ENCODE measurements around the gene ATOX1. TPM values are rescaled to one million over a fixed set of nuclear protein-coding genes. Genes with fewer than 3 reads are reported as not detected.

The ATOX1 gene
- total and polyA plus RNA-seq, 2 of the 13 experiments (the other 11 are each of a cell fraction or from before 2014, with no cell fraction given) = 62.4 to 124 TPM

DNA sequence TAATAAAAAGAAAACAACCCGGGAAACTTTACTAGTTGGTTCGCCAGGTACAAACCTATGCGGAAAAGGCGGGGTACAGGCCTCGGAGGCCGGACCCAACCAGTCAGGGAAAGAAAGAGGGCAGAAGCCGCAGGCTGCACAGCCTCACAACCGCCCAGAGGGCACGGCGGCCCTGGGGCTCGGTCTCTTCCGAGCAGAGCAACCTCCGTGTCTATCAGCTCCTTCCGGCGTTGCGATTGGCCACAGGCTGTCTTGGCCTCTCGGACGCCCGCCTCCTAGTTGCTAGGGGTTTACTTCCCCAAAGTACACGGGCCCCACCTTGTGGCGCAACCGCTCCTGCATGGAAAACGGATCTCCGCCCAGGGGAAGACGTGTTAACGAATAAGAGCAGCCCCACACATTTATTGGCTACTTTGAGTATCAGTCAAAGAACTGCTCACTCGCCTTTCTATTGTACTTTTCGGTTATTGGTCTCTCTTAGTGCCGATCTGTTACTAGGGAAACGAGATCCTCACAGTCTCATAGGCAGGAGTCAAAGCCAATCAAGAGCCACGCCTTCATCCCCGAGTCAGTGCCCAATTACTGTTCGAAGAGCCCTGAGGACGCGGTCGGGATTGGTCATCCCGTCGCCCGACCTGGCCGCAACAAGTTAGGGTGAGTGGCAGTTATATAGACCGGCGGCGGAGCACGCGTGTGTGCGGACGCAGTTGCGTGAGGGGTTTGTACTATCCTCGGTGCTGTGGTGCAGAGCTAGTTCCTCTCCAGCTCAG is 13.0 kb upstream of the ATOX1 start, which contains the start of gene G3BP1 (continued):
- TF ChIP-seq, protein P1, sequence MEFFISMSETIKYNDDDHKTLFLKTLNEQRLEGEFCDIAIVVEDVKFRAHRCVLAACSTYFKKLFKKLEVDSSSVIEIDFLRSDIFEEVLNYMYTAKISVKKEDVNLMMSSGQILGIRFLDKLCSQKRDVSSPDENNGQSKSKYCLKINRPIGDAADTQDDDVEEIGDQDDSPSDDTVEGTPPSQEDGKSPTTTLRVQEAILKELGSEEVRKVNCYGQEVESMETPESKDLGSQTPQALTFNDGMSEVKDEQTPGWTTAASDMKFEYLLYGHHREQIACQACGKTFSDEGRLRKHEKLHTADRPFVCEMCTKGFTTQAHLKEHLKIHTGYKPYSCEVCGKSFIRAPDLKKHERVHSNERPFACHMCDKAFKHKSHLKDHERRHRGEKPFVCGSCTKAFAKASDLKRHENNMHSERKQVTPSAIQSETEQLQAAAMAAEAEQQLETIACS (CRISPR knock-in tag; IDR thresholded peaks at IDR 0.05) = peak; percentile 87
- TF ChIP-seq ZFP90 (CRISPR knock-in tag; IDR thresholded peaks at IDR 0.05; ENCODE audit: borderline replicate concordance) = peak; percentile 69; the same call in 1 of the 2 replicates
- TF ChIP-seq SP4 (CRISPR knock-in tag; IDR thresholded peaks at IDR 0.05) = peak; percentile 96
- peak; percentile 83 for TF ChIP-seq NFKB2 (CRISPR knock-in tag; IDR thresholded peaks at IDR 0.05; ENCODE audit: borderline replicate concordance)
- peak; percentile 63 for TF ChIP-seq HDAC1 (CRISPR knock-in tag; IDR thresholded peaks at IDR 0.05)
- TF ChIP-seq, protein P2, sequence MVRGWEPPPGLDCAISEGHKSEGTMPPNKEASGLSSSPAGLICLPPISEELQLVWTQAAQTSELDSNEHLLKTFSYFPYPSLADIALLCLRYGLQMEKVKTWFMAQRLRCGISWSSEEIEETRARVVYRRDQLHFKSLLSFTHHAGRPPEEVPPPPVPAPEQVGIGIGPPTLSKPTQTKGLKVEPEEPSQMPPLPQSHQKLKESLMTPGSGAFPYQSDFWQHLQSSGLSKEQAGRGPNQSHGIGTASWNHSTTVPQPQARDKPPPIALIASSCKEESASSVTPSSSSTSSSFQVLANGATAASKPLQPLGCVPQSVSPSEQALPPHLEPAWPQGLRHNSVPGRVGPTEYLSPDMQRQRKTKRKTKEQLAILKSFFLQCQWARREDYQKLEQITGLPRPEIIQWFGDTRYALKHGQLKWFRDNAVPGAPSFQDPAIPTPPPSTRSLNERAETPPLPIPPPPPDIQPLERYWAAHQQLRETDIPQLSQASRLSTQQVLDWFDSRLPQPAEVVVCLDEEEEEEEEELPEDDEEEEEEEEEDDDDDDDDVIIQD (CRISPR knock-in tag; IDR thresholded peaks at IDR 0.05; ENCODE audit: low read depth) = peak; percentile 49; the same call in 1 of the 2 replicates
- no peak for TF ChIP-seq U2AF1 (optimal IDR thresholded peaks at IDR 0.05; ENCODE audit: low read depth, low read length)
- TF ChIP-seq ZNF556 (CRISPR knock-in tag; IDR thresholded peaks at IDR 0.05; ENCODE audit: borderline replicate concordance) = peak; percentile 54; the same call in 1 of the 2 replicates
- no peak for TF ChIP-seq JUND (CRISPR knock-in tag; IDR thresholded peaks at IDR 0.05)
- peak; percentile 90; the same call in 1 of the 2 replicates for TF ChIP-seq ZFX (CRISPR knock-in tag; IDR thresholded peaks at IDR 0.05; ENCODE audit: low read depth)
- peak; percentile 74; the same call in 1 of the 2 replicates for TF ChIP-seq ZMAT3 (CRISPR knock-in tag; conservative IDR thresholded peaks at IDR 0.05)
- no peak for TF ChIP-seq ZNF274 (CRISPR knock-in tag; IDR thresholded peaks at IDR 0.05)
- no peak for TF ChIP-seq ZNF850 (CRISPR knock-in tag; conservative IDR thresholded peaks at IDR 0.05)
- 0 out of 2 replicates have a peak, but pooled peaks have one; percentile 30 for TF ChIP-seq ZNF180 (CRISPR knock-in tag; IDR thresholded peaks at IDR 0.05; ENCODE audit: borderline replicate concordance, low read depth)
- TF ChIP-seq ARNTL (CRISPR knock-in tag; IDR thresholded peaks at IDR 0.05) = peak; percentile 93
- TF ChIP-seq BCL6 (CRISPR knock-in tag; IDR thresholded peaks at IDR 0.05) = 0 out of 2 replicates have a peak, but pooled peaks have one; percentile 7
- TF ChIP-seq SALL1 (CRISPR knock-in tag; IDR thresholded peaks at IDR 0.05) = peak; percentile 56; the same call in 1 of the 2 replicates
- TF ChIP-seq PCBP1 (IDR thresholded peaks at IDR 0.05; ENCODE audit: borderline replicate concordance, low read depth, low read length) = 0 out of 2 replicates have a peak, but pooled peaks have one; percentile 76
- no peak; the same call in none of the 2 replicates for TF ChIP-seq NKX3-1 (CRISPR knock-in tag; IDR thresholded peaks at IDR 0.05)
- TF ChIP-seq, protein P3, sequence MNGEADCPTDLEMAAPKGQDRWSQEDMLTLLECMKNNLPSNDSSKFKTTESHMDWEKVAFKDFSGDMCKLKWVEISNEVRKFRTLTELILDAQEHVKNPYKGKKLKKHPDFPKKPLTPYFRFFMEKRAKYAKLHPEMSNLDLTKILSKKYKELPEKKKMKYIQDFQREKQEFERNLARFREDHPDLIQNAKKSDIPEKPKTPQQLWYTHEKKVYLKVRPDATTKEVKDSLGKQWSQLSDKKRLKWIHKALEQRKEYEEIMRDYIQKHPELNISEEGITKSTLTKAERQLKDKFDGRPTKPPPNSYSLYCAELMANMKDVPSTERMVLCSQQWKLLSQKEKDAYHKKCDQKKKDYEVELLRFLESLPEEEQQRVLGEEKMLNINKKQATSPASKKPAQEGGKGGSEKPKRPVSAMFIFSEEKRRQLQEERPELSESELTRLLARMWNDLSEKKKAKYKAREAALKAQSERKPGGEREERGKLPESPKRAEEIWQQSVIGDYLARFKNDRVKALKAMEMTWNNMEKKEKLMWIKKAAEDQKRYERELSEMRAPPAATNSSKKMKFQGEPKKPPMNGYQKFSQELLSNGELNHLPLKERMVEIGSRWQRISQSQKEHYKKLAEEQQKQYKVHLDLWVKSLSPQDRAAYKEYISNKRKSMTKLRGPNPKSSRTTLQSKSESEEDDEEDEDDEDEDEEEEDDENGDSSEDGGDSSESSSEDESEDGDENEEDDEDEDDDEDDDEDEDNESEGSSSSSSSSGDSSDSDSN (CRISPR knock-in tag; IDR thresholded peaks at IDR 0.05) = peak; percentile 56
- TF ChIP-seq, protein P4, sequence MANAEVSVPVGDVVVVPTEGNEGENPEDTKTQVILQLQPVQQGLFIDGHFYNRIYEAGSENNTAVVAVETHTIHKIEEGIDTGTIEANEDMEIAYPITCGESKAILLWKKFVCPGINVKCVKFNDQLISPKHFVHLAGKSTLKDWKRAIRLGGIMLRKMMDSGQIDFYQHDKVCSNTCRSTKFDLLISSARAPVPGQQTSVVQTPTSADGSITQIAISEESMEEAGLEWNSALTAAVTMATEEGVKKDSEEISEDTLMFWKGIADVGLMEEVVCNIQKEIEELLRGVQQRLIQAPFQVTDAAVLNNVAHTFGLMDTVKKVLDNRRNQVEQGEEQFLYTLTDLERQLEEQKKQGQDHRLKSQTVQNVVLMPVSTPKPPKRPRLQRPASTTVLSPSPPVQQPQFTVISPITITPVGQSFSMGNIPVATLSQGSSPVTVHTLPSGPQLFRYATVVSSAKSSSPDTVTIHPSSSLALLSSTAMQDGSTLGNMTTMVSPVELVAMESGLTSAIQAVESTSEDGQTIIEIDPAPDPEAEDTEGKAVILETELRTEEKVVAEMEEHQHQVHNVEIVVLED (CRISPR knock-in tag; IDR thresholded peaks at IDR 0.05; ENCODE audit: borderline replicate concordance) = peak; percentile 70; the same call in 1 of the 2 replicates
- peak; percentile 10; the same call in 1 of the 2 replicates for TF ChIP-seq SP5 (CRISPR knock-in tag; IDR thresholded peaks at IDR 0.05; ENCODE audit: borderline replicate concordance, low read depth)
- no peak; the same call in 1 of the 2 replicates for TF ChIP-seq ZNF225 (CRISPR knock-in tag; IDR thresholded peaks at IDR 0.05)

Data from HepG2 (cell line).